HL-60/S4 treated with retinoic acid at 250 ng/mL for 4 days and 3 days (cell line): ENCODE measurements around the gene EXOSC5.
"Not testable (repeated sequence)": the region's sequence is repeated elsewhere in the genome, so short reads cannot be mapped to it uniquely, and the experiment has no call there.

Source experiments
- in situ Hi-C: fragments of 300-500 bp; cut with MboI; formaldehyde crosslinking; loops from 2 replicates; pipeline ENCODE4 v1.7.0; 2022; ENCODE audit warnings: low sequenced_read_pairs

The EXOSC5 gene

DNA sequence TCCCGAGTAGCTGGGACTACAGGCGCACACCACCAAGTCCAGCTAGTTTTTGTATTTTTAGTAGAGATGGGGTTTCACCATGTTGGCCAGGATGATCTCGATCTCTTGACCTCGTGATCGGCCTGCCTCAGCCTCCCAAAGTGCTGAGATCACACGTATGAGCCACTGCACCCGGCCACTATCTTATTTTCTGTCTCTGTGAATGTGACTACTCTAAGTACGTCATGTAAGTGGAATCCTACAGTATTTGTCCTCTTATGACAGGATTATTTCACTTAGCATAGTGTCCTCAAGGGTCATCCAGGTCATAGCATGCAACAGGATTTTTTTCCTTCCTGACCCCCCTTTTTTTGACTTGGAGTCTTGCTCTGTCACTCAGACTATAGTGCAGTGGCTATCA is 25.6 kb downstream of the EXOSC5 start:
- in situ Hi-C loops, result no loop called here

DNA sequence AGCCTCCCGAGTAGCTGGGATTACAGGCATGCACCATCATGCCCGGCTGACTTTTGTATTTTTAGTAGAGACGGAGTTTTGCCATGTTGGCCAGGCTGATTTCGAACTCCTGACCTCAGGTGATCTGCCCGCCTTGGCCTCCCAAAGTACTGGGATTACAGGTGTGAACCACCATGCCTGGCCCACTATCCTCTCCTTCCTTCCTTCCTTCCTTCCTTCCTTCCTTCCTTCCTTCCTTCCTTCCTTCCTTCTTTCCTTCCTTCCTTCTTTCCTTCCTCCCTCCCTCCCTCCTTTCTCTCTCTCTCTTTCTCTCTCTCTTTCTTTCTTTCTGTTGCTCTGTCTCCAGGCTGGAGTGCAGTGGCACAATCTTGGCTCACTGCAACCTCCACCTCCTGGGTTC is 26.0 kb downstream of the EXOSC5 start:
- in situ Hi-C loops, result not testable (repeated sequence)

DNA sequence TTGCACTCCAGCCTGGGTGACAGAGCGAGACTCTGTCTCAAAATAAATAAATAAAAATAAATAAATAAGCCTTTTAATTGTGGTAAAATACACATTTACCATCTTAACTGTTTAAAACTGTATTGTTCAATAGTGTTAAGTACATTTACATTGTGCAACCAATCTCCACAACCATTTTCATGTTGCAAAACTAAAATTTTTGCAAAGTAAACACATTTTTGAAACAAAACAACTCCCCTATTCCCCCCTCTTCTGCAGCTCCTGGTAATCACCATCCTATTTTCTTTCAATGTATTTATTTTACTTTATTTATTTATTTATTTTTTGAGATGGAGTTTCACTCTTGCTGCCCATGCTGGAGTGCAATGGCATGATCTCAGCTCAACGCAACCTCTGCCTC is 27.4 kb downstream of the EXOSC5 start:
- in situ Hi-C loops, result no loop called here

DNA sequence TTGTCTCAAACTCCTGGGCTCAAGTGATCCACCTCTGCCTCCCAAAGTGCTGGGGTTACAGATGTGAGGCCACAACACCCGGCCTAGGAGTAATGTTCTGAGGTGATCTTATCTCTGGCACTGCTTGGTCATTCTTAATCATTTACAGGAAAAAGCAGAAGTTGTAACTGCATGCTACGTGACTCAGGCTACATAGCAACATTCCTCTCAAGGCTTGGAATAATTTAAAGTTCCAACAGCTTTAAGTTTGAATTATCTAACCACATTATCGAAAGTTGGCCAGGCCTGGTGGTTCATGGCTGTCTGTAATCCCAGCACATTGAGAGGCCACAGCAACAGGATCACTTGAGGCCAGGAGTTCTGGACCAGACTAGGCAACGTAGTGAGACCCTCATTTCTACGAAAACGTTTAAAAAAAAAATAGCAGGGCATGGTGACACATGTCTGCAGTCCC is 29.3 kb downstream of the EXOSC5 start:
- in situ Hi-C loops, result no loop called here

DNA sequence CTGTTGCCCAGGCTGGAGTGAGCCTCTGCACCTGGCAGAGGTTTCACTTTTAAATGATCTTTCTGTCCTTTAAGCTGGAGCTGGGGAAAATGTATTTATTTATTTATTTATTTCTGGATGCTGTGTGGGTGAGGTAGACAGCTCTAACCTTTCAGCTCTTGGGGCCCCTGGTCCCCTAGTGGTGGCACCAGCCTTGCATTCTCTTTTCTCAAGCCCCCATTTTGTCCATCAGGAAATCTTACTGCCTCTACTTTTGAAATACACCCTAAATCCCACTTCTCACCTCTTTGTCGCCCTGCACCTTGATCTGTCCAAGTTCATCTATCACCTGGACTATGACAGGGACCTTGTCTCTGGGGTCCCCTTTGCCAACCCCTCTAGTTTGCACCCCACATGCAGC is 31.1 kb downstream of the EXOSC5 start:
- in situ Hi-C loops, result no loop called here

DNA sequence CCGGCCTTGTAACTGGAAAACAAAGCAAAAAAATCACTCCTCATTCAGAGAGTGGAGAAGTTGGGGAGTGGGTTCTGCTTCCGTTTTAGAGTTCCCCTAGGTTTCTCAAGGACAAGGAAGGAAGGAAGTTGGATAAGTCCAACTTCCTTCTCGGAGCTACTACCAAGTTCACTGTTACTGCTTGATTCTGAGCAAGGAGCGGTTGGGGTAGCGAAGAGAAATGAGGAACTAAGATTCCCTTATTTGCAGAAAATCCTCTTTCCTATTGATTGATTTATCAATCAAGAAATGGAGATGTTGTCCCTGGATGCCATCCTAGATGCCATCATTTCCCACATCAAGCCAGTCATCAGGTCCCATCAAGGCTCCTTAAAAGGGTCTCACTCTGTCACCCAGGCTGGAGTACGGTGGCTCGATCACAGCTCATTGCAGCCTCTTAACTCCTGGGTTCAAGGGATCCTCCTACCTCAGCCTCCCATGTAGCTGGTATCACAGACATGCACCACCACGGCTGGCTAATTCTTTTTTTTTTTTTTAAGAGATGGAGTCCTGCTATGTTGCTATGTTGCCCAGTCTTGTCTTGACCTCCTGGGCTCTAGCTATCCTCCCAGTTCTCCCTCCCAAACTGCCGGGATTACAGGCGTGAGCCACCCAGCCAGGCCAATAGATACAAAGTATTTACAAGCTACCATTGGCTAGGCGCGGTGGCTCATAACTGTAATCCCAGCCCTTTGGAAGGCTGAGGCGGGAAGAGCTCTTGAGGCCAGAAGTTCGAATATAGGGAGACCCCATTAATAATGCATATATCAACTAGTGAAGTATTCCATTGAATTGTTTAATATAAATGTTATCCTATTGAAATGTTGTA is 32.4 kb downstream of the EXOSC5 start:
- in situ Hi-C loops, result no loop called here

DNA sequence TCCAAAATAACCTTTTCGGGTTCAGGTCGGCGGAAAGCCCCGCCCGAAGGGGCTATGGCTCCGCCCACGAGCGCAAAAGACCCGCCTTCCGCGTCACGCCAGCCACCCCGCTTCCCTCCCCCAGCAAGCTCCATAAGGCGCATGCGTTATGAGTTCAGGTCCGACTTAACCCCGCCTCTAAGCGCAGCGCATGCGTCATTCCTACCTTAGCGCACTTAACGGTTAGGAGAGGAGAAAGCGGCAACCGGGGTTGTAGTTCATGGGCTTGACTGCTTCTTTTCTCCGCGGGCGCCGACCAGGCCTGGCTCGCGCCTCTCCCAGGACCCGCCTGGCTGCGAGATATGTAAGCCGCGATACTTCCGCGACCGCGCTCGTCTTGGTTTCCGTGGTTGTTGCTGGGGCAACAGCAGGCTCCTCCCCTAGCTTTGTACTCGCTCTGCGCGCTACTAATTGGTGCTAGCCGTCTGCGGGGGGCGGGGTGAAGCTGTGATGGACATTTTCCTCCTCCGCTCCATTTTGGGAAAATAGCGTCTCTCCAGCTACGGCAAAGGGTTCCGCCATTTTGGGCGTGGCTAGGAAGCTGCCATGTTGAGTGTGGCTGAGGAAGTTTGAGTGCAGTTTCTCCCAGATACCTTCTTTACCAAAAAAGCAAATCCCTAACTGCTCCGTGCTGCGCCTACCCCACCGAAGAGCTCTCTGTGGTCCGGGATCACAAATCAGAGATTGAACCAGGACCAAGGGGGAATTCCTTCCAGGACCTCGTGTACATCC is 33.2 kb downstream of the EXOSC5 start, which contains the start of gene B9D2:
B9D2 (minus strand) TSS at position 397 of the 771 bp plus-strand sequence. CDS start 630 bp downstream, outside the sequence.
- in situ Hi-C loops, result no loop called here

DNA sequence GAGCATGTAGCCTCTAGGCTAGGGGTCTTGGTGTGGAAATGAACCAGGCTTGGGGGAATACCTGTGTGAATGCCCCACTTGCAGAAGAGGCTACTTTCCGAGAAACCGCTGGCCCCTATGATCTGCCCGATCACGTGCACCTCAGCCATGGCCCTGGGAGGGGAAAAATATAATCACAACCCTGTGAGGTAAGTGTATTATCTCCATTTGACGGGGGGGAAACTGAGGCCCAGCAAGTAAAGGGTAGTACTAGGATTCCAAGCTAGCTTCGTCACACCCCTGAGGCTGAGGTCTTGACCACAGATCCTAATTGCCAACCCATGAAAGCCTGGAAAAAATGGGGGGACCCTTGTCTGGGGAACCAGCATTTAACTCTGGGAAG is 33.8 kb downstream of the EXOSC5 start:
- in situ Hi-C loops, result no loop called here

DNA sequence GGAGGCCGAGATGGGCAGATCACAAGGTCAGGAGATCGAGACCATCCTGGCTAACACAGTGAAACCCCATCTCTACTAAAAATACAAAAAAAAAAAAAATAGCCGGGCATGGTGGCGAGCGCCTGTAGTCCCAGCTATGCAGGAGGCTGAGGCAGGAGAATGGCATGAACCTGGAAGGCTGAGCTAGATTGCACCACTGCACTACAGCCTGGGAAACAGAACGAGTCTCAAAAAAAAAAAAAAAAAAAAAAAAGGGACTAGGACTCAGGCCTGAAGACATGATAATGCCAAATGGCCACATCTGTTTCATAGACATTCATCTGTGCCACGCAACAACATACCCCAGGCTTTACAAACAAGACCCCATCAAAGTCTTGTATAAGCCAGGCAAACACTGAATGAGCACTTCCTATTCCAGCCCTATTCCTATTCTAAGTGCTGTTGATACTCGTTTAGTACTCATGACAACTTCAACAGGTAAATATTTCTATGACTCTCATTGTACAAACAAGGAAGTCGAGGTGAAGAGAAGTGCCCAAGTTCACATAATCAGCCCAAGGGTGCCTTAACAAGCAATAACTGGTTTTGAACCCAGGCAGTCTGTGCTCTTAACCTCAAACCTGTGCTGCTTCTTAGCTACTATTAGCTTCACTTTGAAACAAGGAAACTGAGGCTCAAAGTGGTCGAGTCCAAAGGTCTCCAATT is 34.9 kb downstream of the EXOSC5 start:
- in situ Hi-C loops, result no loop called here

DNA sequence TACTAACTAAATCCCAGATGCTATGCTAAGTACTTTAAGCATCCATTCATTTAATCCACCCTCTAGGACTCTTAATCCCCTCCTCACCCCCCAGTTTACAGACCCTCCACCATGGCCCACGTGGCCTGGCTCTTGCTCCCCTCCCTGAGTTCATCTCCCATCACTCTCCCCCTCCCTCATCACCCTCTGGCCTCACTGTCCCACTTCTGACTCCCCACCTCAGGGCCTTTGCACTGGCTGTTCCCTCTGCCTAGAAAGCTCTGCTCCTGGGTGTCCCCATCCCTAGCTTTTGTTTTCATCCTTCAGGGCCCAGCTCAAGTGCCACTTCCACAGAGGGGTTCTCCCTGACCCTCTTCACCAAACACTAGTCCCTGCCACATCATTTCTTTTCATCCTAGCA is 37.4 kb downstream of the EXOSC5 start:
- in situ Hi-C loops, result no loop called here

DNA sequence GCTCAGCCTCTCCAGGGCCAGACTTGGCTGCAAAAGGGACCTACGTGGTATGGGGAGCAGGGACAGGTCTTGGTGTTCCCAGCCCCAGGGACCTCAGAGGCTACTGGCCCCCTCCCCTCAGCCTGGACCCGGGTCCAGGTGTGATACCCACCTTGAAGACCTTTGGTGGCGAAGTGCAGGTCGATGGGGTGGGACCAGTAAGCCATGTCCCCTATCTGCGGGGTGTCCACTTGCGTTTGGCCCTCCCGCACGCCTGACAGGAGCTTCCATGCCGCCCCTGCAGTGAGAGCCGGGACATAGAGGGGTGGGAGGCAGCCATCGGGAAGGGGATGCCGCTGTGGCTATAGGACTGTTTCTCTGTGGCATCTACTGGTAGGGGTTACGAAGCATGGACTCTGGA is 39.4 kb downstream of the EXOSC5 start:
- in situ Hi-C loops, result no loop called here

DNA sequence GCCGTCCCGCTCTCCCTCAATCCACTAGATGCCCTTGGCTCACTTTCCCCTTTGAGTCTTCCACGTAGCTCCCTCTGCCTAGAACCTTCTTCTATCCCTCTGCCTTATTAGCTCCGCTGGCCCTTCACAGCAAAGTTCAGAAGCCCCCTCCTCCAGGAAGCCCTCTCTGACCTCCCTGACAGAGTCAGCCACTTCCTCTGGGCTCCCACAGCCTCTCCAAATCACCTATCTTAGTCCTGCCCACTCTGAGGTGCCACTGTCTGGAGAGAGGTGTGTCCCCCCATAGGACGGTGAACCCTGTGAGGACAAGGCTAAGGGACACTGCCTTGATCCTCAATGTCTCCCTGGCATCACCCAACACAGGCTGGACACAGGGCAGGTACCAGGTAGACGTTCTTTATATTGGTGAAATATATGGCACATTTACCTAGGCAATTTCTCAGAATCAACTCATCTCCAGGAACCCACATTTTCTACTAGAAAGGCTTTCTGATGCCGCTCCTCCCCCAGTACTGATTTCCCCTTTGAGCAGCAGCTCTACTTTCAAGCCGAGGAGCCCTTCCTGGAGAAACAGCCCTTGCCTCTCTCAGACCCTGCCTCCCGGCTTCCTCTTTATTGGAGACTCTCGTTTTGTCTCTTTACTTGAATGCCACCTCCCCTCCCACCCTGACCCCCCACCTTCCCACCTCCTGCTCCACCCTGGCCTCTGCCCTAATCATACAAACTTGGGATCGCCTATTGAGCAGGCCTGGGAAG is 40.0 kb downstream of the EXOSC5 start:
- in situ Hi-C loops, result no loop called here

DNA sequence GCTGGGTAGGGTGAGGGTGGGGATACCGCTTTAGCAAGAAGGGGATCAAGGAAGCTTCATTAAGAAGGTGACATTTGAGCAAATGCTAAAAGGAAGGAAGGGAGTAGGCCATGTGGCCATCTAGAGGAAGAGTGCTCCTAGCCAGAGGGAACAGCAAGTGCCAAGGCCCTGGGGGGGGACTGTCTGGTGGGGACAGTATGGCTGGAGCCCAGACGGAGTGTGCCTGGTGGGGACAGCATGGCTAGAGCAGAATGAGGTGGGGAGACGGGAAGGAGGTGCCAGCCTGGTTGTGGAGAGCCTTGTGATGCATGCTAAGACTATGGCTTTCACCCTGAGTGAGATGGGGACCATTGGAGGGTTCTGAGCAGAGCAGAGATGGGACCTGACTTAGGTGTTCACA is 41.4 kb downstream of the EXOSC5 start:
- in situ Hi-C loops, result no loop called here

DNA sequence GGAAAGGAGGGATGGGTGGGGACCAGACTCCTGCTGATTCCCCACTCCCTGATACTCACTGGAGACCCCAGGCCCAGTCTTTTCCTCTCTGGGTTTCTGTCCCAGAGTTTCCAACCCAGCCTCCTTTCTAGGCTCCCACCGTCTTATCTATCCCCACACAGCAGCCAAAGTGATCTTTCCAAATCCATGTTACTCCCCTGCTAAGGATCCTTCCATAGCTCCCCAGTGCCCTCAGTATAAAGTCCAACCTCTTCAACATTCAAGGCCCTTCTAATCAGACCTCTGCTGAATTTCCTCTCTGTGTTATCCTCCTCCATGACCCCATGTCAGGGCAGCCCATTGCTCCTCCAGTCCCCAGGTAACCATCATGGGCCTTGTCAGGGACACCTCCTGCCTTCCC is 42.1 kb downstream of the EXOSC5 start:
- in situ Hi-C loops, result no loop called here

DNA sequence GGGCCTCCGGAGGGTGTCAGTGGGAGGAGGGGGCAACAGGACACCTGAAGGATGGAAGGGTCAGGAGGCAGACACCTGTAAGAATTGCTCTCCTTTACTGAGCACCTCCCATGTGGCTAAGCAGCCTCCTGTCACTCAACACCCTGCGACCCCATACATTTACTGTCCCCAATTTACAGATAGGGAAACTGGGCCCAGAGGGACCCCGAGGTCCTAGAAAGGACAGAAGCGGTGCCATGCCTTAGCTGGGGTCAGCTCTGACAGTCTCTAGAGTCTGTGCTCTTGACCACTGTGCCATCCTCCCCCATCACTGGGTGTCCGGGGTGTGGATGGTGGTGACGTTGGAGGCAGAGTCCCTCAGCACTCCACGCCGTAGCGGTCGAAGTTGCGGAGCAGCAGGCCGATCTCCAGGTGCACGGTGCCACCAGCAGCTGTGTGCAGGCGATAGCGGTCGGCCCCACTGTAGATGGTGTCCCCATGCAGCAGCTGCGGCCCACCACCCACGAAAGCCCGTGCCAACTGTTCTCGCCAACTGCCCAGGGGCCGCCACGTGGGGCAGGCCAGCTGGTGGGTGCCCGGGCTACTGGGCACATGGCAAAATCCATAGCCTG is 42.7 kb downstream of the EXOSC5 start:
- in situ Hi-C loops, result no loop called here

DNA sequence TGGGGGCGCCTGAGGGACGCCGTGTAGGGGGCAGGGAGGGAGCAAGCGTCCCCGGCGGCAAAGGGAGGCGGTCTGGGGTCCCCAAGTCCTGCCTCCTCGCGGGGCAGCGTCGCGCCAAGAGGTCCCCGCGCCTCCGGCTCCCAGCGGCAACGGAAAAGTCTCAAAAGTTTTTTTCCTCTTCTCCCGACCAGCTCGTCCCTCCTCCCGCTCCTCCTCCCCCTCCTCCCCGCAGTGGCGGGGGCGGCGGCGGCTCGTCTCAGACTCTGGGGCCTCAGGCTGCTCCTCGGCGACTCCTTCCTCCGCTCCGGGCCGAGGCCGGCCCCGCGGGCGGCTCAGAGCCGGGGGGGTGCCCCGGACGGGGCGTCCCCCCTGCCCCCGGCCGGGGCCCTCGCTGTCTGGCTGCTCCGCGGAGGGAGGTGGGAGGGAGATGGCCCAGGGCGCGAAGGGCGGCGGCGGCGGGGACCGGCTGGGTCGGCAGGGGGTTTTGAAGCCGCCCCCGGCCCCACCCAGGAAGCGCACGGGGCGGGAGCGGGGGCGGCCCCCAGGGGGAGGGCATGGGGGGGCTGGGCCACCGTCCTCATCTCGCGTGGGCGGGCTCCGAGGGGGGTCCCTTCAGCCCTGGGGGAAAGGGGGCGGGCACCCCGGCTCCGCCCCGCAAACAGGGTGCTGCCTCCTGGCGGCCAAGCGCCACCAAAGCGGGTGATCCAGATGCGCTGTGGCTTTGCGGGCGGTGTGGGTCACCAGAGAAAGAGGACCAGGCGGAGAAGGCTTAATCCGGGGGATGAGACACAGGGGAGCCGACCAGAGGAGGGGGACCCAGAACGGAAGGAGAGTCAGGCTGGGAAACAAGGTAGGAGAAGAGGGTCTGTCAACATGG is 43.5 kb downstream of the EXOSC5 start, which contains the start of gene TGFB1:
TGFB1 (minus strand) TSS at position 457 of the 877 bp plus-strand sequence. CDS start 878 bp downstream, outside the sequence.
- in situ Hi-C loops, result no loop called here

DNA sequence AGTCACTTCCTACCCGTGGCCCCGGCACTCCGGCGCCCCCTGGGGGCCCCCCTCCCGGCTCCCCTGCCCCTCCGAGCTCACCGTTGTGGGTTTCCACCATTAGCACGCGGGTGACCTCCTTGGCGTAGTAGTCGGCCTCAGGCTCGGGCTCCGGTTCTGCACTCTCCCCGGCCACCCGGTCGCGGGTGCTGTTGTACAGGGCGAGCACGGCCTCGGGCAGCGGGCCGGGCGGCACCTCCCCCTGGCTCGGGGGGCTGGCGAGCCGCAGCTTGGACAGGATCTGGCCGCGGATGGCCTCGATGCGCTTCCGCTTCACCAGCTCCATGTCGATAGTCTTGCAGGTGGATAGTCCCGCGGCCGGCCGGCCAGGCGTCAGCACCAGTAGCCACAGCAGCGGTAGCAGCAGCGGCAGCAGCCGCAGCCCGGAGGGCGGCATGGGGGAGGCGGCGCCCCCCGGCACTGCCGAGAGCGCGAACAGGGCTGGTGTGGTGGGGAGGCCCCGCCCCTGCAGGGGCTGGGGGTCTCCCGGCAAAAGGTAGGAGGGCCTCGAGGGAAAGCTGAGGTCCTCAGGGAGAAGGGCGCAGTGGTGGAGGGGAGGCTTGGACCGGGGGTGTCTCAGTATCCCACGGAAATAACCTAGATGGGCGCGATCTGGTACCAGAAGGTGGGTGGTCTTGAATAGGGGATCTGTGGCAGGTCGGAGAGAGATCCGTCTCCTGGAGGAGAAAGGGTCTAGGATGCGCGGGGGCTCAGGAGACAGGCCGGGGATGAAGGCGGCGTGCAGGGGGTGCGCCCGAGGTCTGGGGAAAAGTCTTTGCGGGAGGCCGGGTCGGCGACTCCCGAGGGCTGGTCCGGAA is 44.3 kb downstream of the EXOSC5 start:
- in situ Hi-C loops, result no loop called here

DNA sequence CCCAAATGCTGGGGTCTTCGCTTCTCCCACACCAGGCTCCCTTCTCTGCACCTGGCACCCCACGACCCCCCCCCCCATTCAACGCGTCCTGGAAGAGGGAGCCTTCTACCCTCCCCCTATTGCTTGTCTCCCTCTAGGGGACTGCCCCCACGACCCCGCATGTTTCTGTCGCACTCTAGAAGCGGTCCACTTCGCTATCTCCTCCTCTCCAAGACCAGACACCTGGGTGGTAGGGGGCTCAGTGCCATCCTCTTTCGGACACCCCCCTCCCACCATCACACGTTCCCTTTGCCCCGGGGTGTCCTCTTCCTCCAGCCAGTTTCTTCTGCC is 44.9 kb downstream of the EXOSC5 start:
- in situ Hi-C loops, result no loop called here
